ENCODE data around the gene BRD1.

BRD1 gene

DNA sequence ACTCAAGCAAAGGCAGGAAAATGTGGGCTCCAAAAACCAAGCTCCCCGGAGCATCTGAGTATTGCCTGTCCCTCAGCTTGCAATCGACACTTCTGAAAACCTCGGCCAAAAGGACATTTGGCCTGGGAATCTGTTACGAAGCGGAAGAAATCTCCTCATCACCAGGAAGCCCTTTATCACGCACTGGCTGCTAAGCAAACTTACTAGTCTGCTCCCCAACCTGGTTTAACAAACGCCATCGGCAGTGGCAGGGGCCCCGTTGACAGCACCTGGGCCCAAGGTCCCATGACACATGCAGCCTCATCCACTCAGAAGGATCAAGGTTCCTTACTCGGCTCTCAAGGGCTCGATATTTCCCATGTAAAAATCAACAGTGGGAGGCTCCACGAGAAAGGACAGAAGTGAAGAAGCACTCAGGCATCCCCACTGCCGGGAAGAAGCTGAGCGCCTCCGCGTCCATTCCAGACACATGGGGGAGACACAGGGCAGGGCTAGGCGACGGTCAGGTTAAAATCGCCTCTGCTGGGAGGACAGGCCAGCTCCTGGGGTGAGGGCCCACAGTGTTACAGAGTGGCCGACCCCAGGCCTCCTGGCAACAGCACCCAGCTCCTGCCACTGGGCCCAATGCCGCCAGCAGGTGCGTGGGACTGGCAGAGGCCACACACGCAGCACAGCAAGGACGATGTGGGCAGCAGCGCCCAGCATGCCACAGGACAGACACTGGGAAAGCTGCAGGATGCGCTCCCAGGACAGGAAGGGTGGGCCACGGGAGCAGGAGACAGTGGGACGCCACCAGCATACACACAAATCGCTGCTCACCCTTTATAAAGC is 27.1 kb downstream of the BRD1 start:
- DNase-seq, result no peak

- no peak for DNase-seq
These were observed 28.1 kb downstream of the BRD1 start for GRCh38 chr22:49799431-49800075.

- DNase-seq, result no peak
These were observed 29.1 kb downstream of the BRD1 start for GRCh38 chr22:49798486-49799151.

- DNase-seq, result no peak
These were observed 30.0 kb downstream of the BRD1 start for GRCh38 chr22:49797706-49798105.

DNA sequence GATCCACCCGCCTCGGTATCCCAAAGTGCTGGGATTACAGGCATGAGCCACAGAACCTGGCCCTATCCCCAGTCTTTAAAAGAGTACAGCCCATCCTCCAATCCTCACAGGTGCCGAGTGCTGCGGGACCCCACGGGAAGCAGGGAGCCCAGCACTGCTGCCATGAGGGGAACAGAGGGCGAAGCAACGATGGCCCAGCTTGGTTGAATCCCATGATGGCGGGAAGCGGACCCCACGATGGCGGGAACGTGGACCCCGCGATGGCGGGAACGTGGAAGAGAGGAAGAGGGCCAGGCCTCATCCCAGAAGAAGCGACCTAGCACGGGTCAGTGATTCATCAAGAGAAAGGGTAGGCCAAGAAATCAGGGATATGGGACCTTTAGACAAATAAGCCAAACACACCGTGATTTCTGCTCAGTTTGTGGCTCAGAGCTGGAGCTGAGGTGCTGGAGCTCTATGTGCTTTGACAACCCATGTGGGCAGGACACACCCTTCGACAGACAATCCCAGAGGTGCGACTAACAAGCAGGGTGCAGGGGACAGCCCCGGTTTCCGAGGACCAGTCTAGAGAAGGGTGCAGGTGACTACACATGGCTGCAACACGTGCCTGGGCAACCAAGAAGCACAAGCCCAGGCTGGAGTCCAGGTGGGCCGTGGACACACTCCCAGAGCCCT is 30.9 kb downstream of the BRD1 start:
- no peak for DNase-seq

- DNase-seq, result no peak
These were observed 32.2 kb downstream of the BRD1 start for GRCh38 chr22:49795521-49795920.

DNA sequence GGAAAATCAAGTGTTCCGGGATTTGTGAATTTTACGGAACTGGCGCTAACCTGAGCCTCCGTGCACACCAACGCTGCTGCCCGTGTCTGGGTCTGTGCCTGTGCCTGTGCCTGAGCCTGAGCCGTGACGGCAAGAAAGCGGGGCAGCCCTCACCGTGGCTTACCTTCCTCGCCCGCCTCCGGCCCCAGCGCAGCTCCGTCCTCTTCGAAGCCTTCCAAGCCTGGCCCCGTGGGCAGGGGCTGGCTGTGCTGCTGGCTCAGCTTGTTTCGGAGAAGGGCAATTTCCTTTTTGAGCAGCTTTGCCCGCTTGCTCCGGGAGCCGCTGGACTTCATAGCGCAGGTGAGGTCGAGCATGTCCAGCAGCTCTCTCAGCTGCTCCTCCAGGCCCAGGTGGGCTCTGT is 33.8 kb downstream of the BRD1 start:
- no peak for DNase-seq

DNA sequence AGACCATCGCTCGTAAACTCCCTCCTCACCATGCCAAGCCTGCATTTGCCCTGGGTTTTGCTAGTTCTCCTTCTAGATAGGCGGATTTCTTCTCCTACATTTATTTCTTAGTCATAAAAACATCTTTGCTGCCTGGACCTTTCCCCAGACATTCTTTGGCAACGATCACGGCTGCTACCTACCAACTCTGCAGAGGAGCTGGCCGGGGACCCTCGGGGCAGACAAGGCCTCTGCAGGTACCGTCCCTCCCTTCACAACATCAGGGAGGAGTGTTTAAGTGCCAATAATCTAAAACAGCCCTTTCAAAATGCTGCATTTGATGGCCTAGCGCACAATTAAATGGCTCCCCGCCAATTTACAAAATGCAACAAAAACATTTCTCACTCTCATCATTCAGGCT is 34.4 kb downstream of the BRD1 start:
- DNase-seq, result no peak

DNA sequence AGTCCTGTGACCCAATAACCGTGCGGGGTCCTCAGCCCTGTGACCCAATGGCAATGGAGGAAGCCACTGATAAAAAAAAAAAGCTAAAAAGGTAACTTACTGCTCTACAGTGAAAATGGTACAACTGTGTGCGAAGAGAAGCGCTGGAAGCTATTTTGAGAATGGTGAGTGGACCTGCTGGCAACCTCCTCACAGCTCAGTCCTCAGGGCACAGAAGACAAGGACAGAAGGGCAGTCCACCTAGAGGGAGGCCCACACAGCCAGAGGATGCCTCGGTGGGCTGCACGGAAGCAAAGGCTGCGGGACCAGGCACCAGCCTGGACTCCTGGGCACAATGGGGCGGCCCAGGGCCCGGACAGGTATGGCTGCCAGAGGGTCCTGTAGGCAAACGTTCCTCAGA is 35.6 kb downstream of the BRD1 start:
- no peak for DNase-seq

DNA sequence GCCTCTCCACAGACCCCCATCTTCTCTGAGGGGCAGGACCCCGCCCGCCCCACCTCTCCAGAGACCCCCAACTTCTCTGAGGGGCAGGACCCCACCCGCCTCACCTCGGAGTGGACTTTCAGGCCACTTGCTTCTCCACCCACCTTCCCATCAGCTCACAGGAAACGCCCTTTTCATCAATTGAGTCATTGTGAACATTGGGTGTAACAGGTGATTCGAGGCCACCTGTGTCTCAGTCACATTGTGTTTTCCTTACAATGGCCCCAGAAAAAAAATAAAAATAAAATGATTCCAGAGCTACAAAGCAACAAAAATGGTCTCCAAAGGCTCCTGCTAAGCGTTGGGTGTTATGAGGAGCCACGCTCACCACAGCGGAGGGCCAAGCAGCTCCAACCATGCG is 36.0 kb downstream of the BRD1 start:
- no peak for DNase-seq

GRCh38 chr22:49790912-49791311 is 36.8 kb downstream of the BRD1 start:
- DNase-seq, result no peak

GRCh38 chr22:49789289-49790141 is 38.2 kb downstream of the BRD1 start:
- DNase-seq, result no peak

- no peak for DNase-seq
These were observed 39.2 kb downstream of the BRD1 start for GRCh38 chr22:49788504-49788903.

DNA sequence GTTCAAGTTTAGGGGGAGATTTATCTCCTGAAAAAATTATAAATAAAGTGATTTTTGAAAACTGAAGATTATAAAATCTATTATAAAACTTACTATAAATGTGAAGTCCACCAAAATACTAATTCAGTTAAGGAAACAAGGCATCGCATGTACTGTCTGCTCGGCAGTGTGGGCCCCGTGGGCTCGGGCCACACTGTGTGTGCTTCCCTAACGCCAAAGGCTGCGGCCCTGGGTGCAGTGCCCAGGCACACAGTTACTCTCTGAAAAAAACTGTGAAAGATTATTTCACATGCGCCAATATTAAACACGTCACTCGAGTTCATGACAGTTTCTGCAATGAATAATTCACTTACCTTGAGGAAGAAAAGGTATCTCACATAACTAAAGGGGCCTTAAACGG is 39.8 kb downstream of the BRD1 start:
- DNase-seq, result no peak

- no peak for DNase-seq
These were observed 40.5 kb downstream of the BRD1 start for GRCh38 chr22:49786976-49787706.

DNA sequence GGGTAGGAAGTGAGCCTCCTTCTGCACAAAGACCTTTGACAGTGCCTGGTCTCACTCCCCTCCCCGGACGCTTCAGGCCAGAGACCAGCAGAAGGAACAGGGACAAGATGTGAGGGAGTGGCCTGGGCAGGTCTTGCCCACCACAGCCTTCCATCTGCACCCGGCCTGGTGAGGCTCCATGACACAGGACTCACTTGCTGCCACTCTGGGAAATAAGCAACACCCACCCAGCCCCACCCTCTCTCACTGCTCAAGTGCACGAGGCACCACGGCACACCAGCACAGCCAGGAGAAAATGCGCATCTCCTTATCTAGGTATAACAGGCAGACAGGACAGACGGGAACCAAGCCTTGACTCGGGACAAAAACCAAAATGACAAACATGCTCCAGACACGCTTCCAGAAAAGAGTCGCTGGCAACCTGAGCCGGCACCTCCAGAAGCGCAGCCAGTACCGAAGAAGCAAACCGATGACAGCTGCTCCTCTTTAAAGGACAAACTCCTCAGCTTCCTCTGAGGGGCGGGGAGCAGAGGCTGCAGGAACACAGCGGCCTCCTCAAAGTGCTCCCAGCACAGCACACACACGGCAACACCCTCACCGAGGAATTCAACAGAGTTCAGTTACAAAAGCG is 41.7 kb downstream of the BRD1 start:
- DNase-seq, result no peak

DNA sequence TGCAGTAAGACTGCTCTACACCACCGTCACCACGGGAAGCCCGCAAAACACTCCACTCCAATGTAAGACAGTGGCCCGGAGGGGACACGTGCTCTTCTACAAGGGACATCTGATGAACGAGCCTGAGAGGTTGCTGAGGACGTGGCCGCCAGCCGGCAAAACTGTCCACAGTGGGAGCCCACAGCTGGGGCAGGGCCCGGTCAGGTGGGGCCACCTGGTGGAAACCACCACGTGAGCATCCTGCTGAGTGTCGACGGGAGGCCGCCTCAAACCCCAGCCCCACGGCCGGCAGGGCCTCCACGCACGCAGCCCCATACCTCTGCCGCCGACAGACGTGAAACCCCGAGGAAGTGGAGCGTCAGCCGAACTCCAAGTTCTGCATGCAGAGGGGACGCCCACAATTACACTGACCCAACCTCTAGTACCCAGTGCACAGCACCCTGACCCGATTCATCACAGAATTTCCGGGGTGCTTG is 42.6 kb downstream of the BRD1 start:
- no peak for DNase-seq

- no peak for DNase-seq
These were observed 43.1 kb downstream of the BRD1 start for GRCh38 chr22:49784630-49784971.

- no peak for DNase-seq
These were observed 43.6 kb downstream of the BRD1 start for GRCh38 chr22:49783926-49784629.

DNA sequence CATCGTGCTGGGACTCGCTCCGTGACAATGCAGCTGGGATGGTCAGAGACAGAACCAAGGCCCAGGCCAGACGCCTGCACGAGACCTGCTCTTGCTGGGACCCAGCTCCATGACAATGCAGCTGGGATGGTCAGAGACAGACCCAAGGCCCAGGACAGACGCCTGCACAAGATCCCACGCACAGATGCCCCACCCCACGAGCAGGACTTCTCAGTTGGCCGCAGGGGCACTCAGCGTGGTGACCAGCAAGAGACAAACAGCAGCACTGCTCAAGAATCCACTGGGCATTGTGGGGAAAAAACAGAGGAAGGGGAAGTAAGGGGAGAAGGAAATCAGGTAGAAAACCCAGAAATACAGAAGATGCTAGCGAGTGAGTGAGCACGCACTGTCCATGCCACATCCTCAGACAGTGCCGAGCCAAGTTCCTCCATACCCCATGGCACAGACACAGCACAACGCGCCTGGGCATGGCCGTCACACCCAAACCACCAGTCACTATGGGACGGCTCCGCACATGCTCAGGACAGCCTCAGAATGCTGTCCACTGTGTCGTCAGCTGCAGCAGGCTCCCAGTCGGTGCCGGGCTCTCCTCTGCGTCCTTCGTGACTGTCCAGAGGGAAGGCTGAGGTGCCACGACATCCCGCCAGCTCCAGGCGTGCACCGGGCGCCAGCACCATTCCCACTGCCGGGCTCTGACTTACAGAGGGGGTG is 44.5 kb downstream of the BRD1 start:
- DNase-seq, result no peak
